A549 (cell line): ENCODE data around the gene RCOR2. TPM values are rescaled to one million over a fixed set of nuclear protein-coding genes. Genes with fewer than 3 reads are reported as not detected.

ENCODE experiments used
- ATAC-seq, 2 experiments: fragments of 200-7000 bp in 1 of 2; fragments of >200 bp in 1 of 2; cut with Nextera tagmentation in 1 of 2; cut with Tn5 transposase in 1 of 2; 3 replicates each; pipeline versions ENCODE4 v1.8.0 to v1.9.1; 2018 to 2020; ENCODE audit warnings: mild to moderate bottlenecking in 1 of 2, moderate library complexity in 1 of 2
- CTCF ChIA-PET: fragments of 300-600 bp; sonication (Branson Sonifier 250); formaldehyde crosslinking; extraction: SDS; loops from one replicate; lab custom pipeline; 2021; ENCODE audit warnings: antibody characterized with exemption, inconsistent platforms; lab: Yijun Ruan, JAX
- POLR2A ChIA-PET: fragments of 350-600 bp; formaldehyde crosslinking; extraction: SDS; loops from one replicate; lab custom pipeline; 2021; ENCODE audit warnings: antibody characterized with exemption, inconsistent platforms; lab: Yijun Ruan, JAX
- DNase-seq, 2 experiments: peaks; one replicate each; pipeline versions ENCODE4 v3.0.0 to v3.0.0-alpha.2; 2011 to 2016; ENCODE audit warnings: low read depth in 1 of 2, low spot score in 1 of 2
- FAIRE-seq: peaks from 2 replicates; lab custom pipeline; 2011; peaks lifted over from hg19 to GRCh38; lab: Jason Lieb, UNC
- H3K27ac ChIP-seq, 2 experiments: fragments of >200 bp; sonication (Bioruptor Twin); formaldehyde crosslinking; 3 replicates each; pipeline ENCODE4 v1.5.1; 2016 to 2017
- H3K4me1 ChIP-seq: fragments of >200 bp; sonication (Bioruptor Twin); formaldehyde crosslinking; 3 replicates; pipeline ENCODE4 v1.6.1; 2016
- H3K4me2 ChIP-seq: fragments of >200 bp; sonication (Bioruptor Twin); formaldehyde crosslinking; 3 replicates; pipeline ENCODE4 v1.6.1; 2016
- H3K4me3 ChIP-seq: fragments of >200 bp; sonication (Bioruptor Twin); formaldehyde crosslinking; 3 replicates; pipeline ENCODE4 v1.5.1; 2016
- H3K9me3 ChIP-seq: fragments of >200 bp; sonication (Bioruptor Twin); formaldehyde crosslinking; 3 replicates; pipeline ENCODE4 v1.6.1; 2016
- ATOH8 ChIP-seq: fragments of 250-450 bp; sonication (Bioruptor Pico); IDR thresholded peaks from 2 replicates; pipeline ENCODE4 v1.5.0; 2020; ENCODE audit warnings: low read depth, mild to moderate bottlenecking, moderate library complexity
- CBX8 ChIP-seq: fragments of 200-600 bp; sonication (generic); IDR thresholded peaks from 2 replicates; pipeline ENCODE4 v1.6.1; 2016
- CHD4 ChIP-seq: fragments of 200-600 bp; sonication (generic); IDR thresholded peaks from 2 replicates; pipeline ENCODE4 v1.6.1; 2016; ENCODE audit warnings: antibody characterized with exemption, mild to moderate bottlenecking, borderline replicate concordance
- EHMT2 ChIP-seq: fragments of 200-600 bp; sonication (generic); IDR thresholded peaks from 2 replicates; pipeline ENCODE4 v1.6.1; 2016; ENCODE audit warnings: antibody characterized with exemption, low read depth, mild to moderate bottlenecking, moderate library complexity
- EP300 ChIP-seq, 2 experiments: fragments of >200 bp; sonication (Bioruptor Twin); formaldehyde crosslinking; IDR thresholded peaks; 2 replicates in 1 of 2; 3 replicates in 1 of 2; pipeline ENCODE4 v1.6.1; 2016 to 2017
- ESRRA ChIP-seq: fragments of 150-350 bp; IDR thresholded peaks from 2 replicates; pipeline ENCODE4 v1.6.1; 2014; ENCODE audit warnings: mild to moderate bottlenecking, low read length, borderline replicate concordance
- FOXS1 ChIP-seq: fragments of 250-450 bp; sonication (Bioruptor Pico); IDR thresholded peaks from 2 replicates; pipeline ENCODE4 v1.5.0; 2020; ENCODE audit warnings: mild to moderate bottlenecking, moderate library complexity
- HDAC2 ChIP-seq: fragments of 200-600 bp; sonication (generic); IDR thresholded peaks from 2 replicates; pipeline ENCODE4 v1.6.1; 2016
- HEYL ChIP-seq: fragments of 250-450 bp; sonication (Bioruptor Pico); IDR thresholded peaks from 2 replicates; pipeline ENCODE4 v1.8.0; 2021; ENCODE audit warnings: mild to moderate bottlenecking, moderate library complexity
- HOXB13 ChIP-seq: fragments of 250-450 bp; sonication (Bioruptor Pico); IDR thresholded peaks from 2 replicates; pipeline ENCODE4 v1.5.0; 2020; ENCODE audit warnings: low read depth, mild to moderate bottlenecking, moderate library complexity
- HOXB5 ChIP-seq: fragments of 250-450 bp; sonication (Bioruptor Pico); IDR thresholded peaks from 2 replicates; pipeline ENCODE4 v1.5.0; 2020; ENCODE audit warnings: mild to moderate bottlenecking, moderate library complexity
- JUN ChIP-seq, 2 experiments: fragments of >200 bp; sonication (Bioruptor Twin); formaldehyde crosslinking; IDR thresholded peaks; 2 replicates in 1 of 2; 3 replicates in 1 of 2; pipeline ENCODE4 v1.6.1; 2016 to 2017
- MAFK ChIP-seq: fragments of 450-650 bp; IDR thresholded peaks from 2 replicates; pipeline ENCODE4 v1.6.1; 2014; ENCODE audit not compliant: partially characterized antibody
- MAX ChIP-seq: IDR thresholded peaks from 2 replicates; pipeline ENCODE4 v1.6.1; 2012
- MAZ ChIP-seq: fragments of 150-350 bp; IDR thresholded peaks from 2 replicates; pipeline ENCODE4 v1.6.1; 2014; ENCODE audit warnings: antibody characterized with exemption, low read depth, low read length, borderline replicate concordance
- NR3C1 ChIP-seq: fragments of >200 bp; sonication (Bioruptor Twin); formaldehyde crosslinking; IDR thresholded peaks from 3 replicates; pipeline ENCODE4 v1.6.1; 2017
- PBX3 ChIP-seq: IDR thresholded peaks from 2 replicates; pipeline ENCODE4 v1.6.1; 2012
- PHF8 ChIP-seq: fragments of 200-600 bp; sonication (generic); IDR thresholded peaks from 2 replicates; pipeline ENCODE4 v1.6.1; 2016; ENCODE audit warnings: low read depth, mild to moderate bottlenecking, antibody characterized with exemption, moderate library complexity, borderline replicate concordance
- POLR2A ChIP-seq: IDR thresholded peaks from 2 replicates; pipeline ENCODE4 v1.6.1; 2012; ENCODE audit warnings: mild to moderate bottlenecking, low read length
- RCOR1 ChIP-seq: fragments of 150-350 bp; IDR thresholded peaks from 2 replicates; pipeline ENCODE4 v1.6.1; 2014; ENCODE audit warnings: antibody characterized with exemption, low read length, low read depth
- RFX5 ChIP-seq: fragments of 450-650 bp; IDR thresholded peaks from 2 replicates; pipeline ENCODE4 v1.7.1; 2014; ENCODE audit warnings: antibody characterized with exemption, mild to moderate bottlenecking, moderate library complexity
- SREBF2 ChIP-seq: fragments of 450-650 bp; IDR thresholded peaks from 2 replicates; pipeline ENCODE4 v1.6.1; 2014; ENCODE audit warnings: mild to moderate bottlenecking, moderate library complexity
- ZC3H11A ChIP-seq: fragments of 450-650 bp; IDR thresholded peaks from 2 replicates; pipeline ENCODE4 v1.6.1; 2014; ENCODE audit warnings: antibody characterized with exemption, mild to moderate bottlenecking
- ZSCAN20 ChIP-seq: fragments of 250-450 bp; sonication (Bioruptor Pico); IDR thresholded peaks from 2 replicates; pipeline ENCODE4 v1.8.0; 2022; ENCODE audit warnings: mild to moderate bottlenecking, moderate library complexity
- WGBS: methylation state at CpG from one replicate; pipeline ENCODE4 v1.1.6; 2017; ENCODE audit errors: missing lambda C conversion rate; 5-methylcytosine and 5-hydroxymethylcytosine counted together
- polyA plus RNA-seq, 4 experiments: library from polyadenylated mRNA; depleted of rRNA in 3 of 4; stranded (reverse); fragments of >200 nt; fragmentation: RNase III in 1 of 4; extraction: RNeasy Plus Mini Kit Qiagen cat#74134 plus additional on column Dnase treatment in 1 of 4; gene quantifications; 2 replicates in 3 of 4; 3 replicates in 1 of 4; pipeline ENCODE4 v1.2.3, GENCODE V29; 2011 to 2017
- TF ChIP-seq, protein P1 (sequence below): fragments of 250-450 bp; sonication (Bioruptor Pico); IDR thresholded peaks from 2 replicates; pipeline ENCODE4 v1.5.0; 2021; ENCODE audit warnings: mild to moderate bottlenecking, moderate library complexity, borderline replicate concordance
- TF ChIP-seq, protein P2 (sequence below): IDR thresholded peaks from 2 replicates; pipeline ENCODE4 v1.6.1; 2012; ENCODE audit warnings: low read depth, borderline replicate concordance
- TF ChIP-seq, protein P3 (sequence below): fragments of >200 bp; sonication (Bioruptor Twin); formaldehyde crosslinking; IDR thresholded peaks from 3 replicates; pipeline ENCODE4 v1.6.1; 2016
- TF ChIP-seq, protein P4 (sequence below): fragments of 450-650 bp; IDR thresholded peaks from 2 replicates; pipeline ENCODE4 v1.6.1; 2014; ENCODE audit warnings: antibody characterized with exemption

The RCOR2 gene
- polyA plus RNA-seq, 2 of the 4 experiments (the other 2 are of a cell fraction) = 0.46 to 2.5 TPM

DNA sequence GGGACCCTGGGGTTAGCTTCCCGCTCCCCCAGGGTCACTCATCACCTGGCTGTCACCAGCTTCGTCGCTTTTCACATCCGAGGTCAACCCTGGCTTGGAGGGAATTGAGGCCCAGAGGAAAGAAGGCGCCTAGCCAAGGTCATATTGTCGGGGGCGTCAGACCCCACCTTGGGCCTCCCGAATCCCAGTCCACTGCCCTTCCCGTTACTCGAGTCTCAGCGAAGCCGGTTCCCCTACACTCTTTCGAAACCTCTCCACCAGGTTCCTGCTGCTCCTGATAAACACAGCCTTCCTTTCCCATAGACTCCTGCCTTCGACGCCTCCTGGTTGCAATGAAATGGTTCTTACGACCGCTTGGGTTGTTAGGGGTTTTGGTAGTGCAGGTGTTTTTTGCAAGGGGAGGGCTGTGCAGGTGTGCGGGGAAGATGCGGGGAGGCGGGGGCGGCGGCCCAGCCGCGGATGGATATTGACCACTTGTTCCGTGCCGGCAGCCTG lies 22.5 kb upstream of the RCOR2 start:
- peak overlapping the region; percentile 82 for H3K4me3 ChIP-seq
- WGBS = 30% methylated on average over 26 of the region's 26 CpGs
- POLR2A ChIA-PET = interaction anchor here (0.5 to 1.5 kb wide), 4 partner anchors 101 to 1098 kb away, joined by 3 to 6 read pairs (median 4); partner anchors contain the start of genes MARK2 and STIP1
- H3K9me3 ChIP-seq = no peaks in the 10 kb centered on the region
- no peak for ATAC-seq
- no peak for FAIRE-seq
- peak overlapping the region; percentile 97 for H3K4me2 ChIP-seq
- H3K27ac ChIP-seq = peak overlapping the region; percentile 88 to 97
- no peak for DNase-seq
- peaks cover 11% of the 10 kb centered on the region for H3K4me1 ChIP-seq
- CTCF ChIA-PET = interaction anchor here (2.0 kb wide), 2 partner anchors 102 to 105 kb away, joined by 4 to 6 read pairs; no protein-coding TSS in a partner anchor
- no peak for TF ChIP-seq RFX5
- TF ChIP-seq, protein P1, sequence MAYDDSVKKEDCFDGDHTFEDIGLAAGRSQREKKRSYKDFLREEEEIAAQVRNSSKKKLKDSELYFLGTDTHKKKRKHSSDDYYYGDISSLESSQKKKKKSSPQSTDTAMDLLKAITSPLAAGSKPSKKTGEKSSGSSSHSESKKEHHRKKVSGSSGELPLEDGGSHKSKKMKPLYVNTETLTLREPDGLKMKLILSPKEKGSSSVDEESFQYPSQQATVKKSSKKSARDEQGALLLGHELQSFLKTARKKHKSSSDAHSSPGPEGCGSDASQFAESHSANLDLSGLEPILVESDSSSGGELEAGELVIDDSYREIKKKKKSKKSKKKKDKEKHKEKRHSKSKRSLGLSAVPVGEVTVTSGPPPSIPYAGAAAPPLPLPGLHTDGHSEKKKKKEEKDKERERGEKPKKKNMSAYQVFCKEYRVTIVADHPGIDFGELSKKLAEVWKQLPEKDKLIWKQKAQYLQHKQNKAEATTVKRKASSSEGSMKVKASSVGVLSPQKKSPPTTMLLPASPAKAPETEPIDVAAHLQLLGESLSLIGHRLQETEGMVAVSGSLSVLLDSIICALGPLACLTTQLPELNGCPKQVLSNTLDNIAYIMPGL (CRISPR knock-in tag) = no peak
- no peak for TF ChIP-seq MAFK
- no peak for TF ChIP-seq JUN (IDR thresholded peaks at IDR 0.05)
- TF ChIP-seq, protein P2, sequence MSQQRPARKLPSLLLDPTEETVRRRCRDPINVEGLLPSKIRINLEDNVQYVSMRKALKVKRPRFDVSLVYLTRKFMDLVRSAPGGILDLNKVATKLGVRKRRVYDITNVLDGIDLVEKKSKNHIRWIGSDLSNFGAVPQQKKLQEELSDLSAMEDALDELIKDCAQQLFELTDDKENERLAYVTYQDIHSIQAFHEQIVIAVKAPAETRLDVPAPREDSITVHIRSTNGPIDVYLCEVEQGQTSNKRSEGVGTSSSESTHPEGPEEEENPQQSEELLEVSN = no peak
- TF ChIP-seq POLR2A = no peak
- TF ChIP-seq ZC3H11A = no peak
- TF ChIP-seq EHMT2 = no peak
- TF ChIP-seq HDAC2 = no peak
- no peak for TF ChIP-seq ZSCAN20 (CRISPR knock-in tag)
- no peak for TF ChIP-seq PHF8
- TF ChIP-seq HOXB13 = no peak
- no peak for TF ChIP-seq FOXS1 (CRISPR knock-in tag)
- TF ChIP-seq, protein P3, sequence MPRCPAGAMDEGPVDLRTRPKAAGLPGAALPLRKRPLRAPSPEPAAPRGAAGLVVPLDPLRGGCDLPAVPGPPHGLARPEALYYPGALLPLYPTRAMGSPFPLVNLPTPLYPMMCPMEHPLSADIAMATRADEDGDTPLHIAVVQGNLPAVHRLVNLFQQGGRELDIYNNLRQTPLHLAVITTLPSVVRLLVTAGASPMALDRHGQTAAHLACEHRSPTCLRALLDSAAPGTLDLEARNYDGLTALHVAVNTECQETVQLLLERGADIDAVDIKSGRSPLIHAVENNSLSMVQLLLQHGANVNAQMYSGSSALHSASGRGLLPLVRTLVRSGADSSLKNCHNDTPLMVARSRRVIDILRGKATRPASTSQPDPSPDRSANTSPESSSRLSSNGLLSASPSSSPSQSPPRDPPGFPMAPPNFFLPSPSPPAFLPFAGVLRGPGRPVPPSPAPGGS = no peak

GRCh38 chr11:63938479-63939396 lies 21.8 kb upstream of the RCOR2 start, which contains the start of gene NAA40:
Gene NAA40, plus strand, starts transcription at chr11:63939002. Its CDS starts 95 bp downstream, at chr11:63939097.
- WGBS = 1% methylated on average over 24 of the region's 92 CpGs
- ATAC-seq = peak; percentile 97
- CTCF ChIA-PET = interaction anchor here (1.0 to 2.0 kb wide), 3 partner anchors 100 to 104 kb away, joined by 4 to 10 read pairs (median 5); partner anchors contain the start of gene MARK2
- Histone ChIP-seq H3K4me2 (peak within 1 kb of the TSS; percentile 97), H3K9me3 (no peaks in the 10 kb centered on the region), H3K27ac (peak within 1 kb of the TSS; percentile 88 to 97), H3K4me3 (peak within 1 kb of the TSS; percentile 82), H3K4me1 (peaks cover 11% of the 10 kb centered on the region)
- FAIRE-seq = no peak
- peak; percentile 98 for DNase-seq
- POLR2A ChIA-PET = interaction anchor here (0.5 to 1.5 kb wide), 5 partner anchors 63 to 1097 kb away, joined by 3 to 6 read pairs (median 3); partner anchors contain the start of genes MARK2 and STIP1
- no peak for TF ChIP-seq PBX3
- no peak for TF ChIP-seq CBX8
- peak in 1 of 2 experiments; percentile 54; a peak in 1 of 5 replicates for TF ChIP-seq JUN (IDR thresholded peaks at IDR 0.05)
- TF ChIP-seq, protein P2 = peak; percentile 82
- no peak for TF ChIP-seq MAZ
- no peak for TF ChIP-seq HDAC2
- no peak for TF ChIP-seq HOXB5 (CRISPR knock-in tag)
- TF ChIP-seq SREBF2 = no peak
- no peak for TF ChIP-seq NR3C1
- peak; percentile 12; the same call in 1 of the 2 replicates for TF ChIP-seq PHF8
- TF ChIP-seq, protein P4, sequence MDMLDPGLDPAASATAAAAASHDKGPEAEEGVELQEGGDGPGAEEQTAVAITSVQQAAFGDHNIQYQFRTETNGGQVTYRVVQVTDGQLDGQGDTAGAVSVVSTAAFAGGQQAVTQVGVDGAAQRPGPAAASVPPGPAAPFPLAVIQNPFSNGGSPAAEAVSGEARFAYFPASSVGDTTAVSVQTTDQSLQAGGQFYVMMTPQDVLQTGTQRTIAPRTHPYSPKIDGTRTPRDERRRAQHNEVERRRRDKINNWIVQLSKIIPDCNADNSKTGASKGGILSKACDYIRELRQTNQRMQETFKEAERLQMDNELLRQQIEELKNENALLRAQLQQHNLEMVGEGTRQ = peak; percentile 95
- TF ChIP-seq ESRRA = no peak
- TF ChIP-seq MAX = no peak; the same call in none of the 2 replicates
- no peak for TF ChIP-seq HEYL (CRISPR knock-in tag)
- no peak for TF ChIP-seq RCOR1
- no peak for TF ChIP-seq CHD4
- TF ChIP-seq ATOH8 (CRISPR knock-in tag) = no peak
- no peak for TF ChIP-seq EP300 (IDR thresholded peaks at IDR 0.05)
